C4-2B (cell line): ENCODE data around the gene ADGRB2.

Source experiments
- H3K27ac ChIP-seq: fragments of 450-650 bp; 2 replicates; pipeline ENCODE4 v1.5.1; 2017
- ZFX ChIP-seq: fragments of 450-650 bp; IDR thresholded peaks from 2 replicates; pipeline ENCODE4 v1.6.1; 2017
- TF ChIP-seq, protein P1 (sequence below): fragments of 450-650 bp; conservative IDR thresholded peaks from 2 replicates; pipeline ENCODE4 v1.5.1; 2017; ENCODE audit warnings: mild to moderate bottlenecking

Gene ADGRB2

DNA sequence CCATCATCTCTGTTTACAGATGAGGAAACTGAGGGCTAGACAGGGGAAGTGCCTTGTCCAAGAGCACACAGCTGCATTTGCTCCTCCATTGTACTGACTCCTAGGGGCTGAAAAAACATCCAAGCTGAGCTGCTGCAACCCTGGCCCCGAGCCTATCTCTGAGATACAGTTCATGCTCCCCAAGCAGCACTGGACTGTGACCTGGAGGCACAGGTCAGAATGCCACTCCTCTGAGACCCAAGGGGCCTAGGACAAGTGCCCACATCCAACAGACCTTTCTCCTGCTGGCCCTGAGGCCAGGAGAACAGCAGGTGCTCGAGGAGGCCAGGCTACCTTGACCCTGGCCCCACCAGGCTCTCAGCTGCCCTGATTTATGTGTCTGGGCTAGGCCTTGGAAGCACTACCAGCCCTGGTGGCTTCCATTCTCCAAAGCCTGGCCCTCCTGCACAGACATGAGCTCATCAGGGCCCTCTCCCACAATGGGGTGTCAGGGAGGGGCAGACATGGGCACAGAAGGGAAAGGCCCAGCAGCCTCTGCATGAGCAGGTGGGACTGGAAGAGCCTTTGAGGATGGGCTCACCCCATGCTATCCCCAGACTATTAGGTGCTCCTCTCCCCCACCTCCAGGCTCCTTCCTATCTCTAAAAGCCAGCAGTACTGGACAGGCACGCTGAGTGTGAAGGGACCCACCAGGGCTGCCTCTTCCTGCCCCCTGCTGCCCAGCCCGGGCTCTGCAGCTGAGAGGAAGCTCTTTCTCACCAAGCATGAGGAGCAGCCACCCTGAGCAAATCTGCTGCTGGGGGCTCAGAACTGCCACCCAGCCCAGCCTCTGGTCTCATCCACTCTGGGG, 18.8 kb downstream of the ADGRB2 start:
- H3K27ac ChIP-seq, result no peak overlapping the region

DNA sequence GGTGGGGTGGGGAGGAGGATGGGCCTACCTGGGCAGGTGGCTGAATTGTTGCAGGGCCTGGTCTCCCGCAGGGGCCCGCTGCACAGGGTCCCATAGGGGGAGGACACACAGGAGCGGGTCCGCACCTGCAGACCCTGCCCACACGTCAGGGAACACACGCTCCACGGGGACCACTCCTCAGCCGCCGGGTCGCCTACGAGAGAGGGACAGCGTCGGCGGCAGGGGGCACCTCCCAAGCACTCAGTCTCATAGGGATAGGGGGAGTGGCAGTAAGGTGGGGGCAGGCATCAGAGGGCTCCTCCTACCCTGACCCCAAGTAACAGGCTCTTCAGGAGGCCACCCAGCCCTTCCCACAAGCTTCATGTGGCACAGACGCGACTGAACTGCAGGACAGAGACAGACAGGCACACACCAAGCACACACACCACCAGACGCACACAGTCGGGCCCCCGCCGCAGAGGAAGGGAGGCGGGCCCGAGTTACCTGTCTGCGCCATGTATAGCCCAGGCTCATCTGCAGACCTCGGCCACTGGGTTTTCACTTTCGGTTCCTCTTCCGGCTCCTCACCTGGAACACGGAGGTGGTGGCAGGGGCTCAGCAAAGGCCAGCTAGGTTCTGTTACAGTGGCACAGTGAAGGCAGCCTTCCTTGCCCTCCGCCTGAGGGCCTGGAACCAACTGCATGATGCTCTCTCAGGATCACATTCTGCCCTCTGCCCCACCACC, 19.8 kb downstream of the ADGRB2 start:
- TF ChIP-seq, protein P1, sequence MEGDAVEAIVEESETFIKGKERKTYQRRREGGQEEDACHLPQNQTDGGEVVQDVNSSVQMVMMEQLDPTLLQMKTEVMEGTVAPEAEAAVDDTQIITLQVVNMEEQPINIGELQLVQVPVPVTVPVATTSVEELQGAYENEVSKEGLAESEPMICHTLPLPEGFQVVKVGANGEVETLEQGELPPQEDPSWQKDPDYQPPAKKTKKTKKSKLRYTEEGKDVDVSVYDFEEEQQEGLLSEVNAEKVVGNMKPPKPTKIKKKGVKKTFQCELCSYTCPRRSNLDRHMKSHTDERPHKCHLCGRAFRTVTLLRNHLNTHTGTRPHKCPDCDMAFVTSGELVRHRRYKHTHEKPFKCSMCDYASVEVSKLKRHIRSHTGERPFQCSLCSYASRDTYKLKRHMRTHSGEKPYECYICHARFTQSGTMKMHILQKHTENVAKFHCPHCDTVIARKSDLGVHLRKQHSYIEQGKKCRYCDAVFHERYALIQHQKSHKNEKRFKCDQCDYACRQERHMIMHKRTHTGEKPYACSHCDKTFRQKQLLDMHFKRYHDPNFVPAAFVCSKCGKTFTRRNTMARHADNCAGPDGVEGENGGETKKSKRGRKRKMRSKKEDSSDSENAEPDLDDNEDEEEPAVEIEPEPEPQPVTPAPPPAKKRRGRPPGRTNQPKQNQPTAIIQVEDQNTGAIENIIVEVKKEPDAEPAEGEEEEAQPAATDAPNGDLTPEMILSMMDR, result no peak
- H3K27ac ChIP-seq, result no peak overlapping the region

More for the DNA sequence above, 18.8 kb downstream of the ADGRB2 start:
- TF ChIP-seq, protein P1, result peak; percentile 87
- no peak for TF ChIP-seq ZFX

DNA sequence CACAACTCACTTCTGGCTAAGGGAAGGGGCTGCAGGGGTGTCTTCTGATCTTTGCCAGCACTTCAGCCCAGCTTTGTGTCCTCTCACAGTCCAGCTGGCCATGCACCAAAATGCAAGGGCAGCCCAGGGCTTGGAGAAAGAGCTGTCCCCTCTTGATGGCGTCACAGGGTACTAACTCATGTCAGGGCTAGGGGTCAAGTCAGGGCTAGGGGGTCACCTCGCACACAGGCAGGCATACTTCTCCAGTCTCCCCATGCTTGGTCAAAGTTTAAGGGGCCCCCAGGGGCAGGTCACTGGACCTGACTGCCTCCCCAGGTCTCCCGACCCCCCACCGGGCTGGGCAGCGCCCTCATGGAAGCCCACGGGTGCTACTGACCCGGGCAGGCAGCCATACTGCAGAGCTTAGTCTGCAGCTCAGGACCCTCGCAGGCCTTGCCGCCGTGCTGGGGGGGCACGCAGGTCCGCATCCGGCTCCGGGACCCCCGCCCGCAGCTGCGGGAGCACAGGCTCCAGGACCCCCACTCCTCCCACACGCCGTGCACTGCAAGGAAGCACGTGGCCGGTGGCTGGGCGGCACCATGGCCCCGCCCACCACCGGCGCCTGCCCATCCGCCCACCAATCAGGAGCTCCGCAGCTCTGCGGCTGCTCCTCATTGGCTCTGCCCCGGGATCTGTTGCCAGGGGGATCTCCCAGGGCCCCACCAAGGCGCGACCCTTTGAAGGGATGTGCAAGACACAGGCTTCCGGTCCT, 21.5 kb downstream of the ADGRB2 start:
- H3K27ac ChIP-seq, result no peak overlapping the region

DNA sequence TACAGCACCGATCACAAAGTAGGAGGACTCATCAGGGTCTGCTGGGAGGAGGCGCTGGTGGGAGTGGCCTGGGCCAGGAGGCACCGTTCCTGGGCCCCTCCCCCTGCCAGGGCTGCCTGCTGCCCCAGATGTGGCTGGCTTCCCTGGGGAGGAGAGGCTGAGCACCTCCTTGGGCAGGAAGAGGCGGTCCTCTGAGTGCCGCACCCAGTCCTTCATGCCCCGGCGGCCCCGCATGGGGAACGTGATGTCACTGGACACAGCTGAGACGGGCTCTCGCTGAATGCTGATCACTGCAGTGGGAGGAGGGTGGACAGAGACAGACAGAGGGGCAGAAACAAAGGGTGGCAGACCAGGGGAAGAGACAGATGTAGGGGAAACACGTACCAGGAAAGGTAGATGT, 24.8 kb downstream of the ADGRB2 start:
- no peak overlapping the region for H3K27ac ChIP-seq

More for the DNA sequence above, 21.5 kb downstream of the ADGRB2 start:
- no peak for TF ChIP-seq ZFX
- TF ChIP-seq, protein P1, result no peak

DNA sequence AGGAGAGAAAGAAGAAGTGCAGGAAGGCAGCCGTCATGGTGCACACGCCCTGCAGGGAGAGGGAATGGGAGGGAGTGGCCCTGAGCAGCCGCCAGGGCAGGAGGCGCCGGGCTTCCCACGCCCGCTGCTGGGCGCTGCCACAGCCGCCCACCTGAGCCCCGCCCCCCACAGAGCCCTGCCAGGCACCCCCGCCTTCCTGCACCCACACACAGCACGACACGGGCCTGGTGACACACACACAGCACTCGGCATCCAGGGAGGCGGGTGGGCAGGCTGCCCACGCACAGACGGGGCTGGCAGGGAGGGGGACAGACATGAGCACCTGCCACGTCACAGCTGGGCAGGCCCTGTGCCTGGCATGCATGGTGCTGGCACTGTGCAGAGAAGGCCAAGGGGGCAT, 27.5 kb downstream of the ADGRB2 start:
- TF ChIP-seq, protein P1, result no peak
- no peak overlapping the region for H3K27ac ChIP-seq

More for the DNA sequence above, 24.8 kb downstream of the ADGRB2 start:
- no peak for TF ChIP-seq ZFX
- TF ChIP-seq, protein P1, result no peak

DNA sequence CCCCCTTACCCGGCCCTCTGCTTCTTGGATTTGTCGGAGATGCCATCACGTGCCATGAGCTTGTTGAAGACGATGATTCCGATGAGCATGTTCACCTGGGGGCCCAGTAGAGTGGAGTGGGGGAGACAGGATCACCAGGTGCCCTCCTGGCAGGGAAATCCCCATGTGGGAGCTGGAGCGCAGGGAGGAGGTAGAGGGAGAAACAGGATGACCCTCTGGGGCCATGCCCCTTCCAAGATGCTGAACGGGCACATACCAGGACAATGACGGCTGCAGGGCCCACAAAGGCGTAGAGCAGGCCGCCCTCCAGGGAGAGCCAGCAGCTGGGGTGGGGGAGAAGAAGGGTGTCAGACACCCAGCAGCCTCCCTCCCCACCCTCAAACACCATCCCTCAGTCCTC, 28.6 kb downstream of the ADGRB2 start:
- H3K27ac ChIP-seq, result no peak overlapping the region
- TF ChIP-seq, protein P1, result no peak
- TF ChIP-seq ZFX, result no peak
